HL-60/S4 treated with retinoic acid at 250 ng/mL for 4 days and 3 days (cell line): ENCODE data around the gene KCNH8.

ENCODE experiments used
- in situ Hi-C: fragments of 300-500 bp; cut with MboI; formaldehyde crosslinking; loops from 2 replicates; pipeline ENCODE4 v1.7.0; 2022; ENCODE audit warnings: low sequenced_read_pairs

KCNH8 gene

DNA sequence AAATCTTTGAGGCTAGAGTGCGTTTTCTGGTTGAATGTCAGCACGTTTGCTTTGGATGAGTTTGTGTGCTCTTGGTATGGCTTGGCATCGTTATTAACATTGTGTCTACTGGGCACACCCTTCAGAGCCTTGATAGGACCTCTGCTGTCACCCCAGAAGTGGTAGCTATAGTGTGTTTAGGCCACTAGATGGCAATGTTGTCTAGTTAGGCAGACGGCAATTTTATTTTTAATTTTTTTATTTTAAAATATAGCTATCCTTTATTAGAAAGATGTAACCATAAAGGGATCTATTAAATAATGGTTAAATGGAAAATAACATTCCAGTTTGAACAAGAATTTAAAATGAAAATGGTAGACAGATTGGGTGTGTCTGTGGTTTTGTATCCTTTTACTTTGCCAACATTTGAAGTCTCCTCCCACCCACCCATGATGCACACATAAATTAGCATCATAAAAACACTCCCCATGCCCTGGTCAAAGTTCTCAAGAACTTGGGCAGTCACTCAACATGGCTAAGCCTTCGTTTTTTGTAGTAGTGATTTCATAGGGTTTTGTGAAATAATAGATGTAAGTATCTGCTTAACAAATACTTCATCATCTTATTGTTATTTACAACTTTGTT is 200.7 kb downstream of the KCNH8 start:
- in situ Hi-C loops = no loop called here

GRCh38 chr3:19357947-19358346 is 209.6 kb downstream of the KCNH8 start:
- in situ Hi-C loops = no loop called here

DNA sequence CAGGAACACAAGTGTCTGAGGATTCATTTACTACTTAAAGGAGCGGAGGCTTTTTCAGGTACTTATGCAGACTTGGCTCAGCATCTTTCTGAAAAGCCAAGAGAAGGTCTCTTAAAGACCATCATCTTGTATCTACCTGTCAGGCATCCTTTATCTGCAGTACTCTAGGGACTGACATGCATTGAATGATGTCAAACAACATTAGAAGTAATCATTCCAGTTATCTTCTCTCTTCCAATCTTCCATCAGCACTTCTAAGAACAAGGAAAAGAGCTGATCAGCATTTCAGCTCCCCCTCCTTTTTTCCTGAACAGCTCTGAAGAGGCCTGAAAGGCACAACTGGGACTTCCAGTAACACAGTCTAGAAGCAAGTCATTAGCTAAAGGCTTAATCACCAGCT is 214.8 kb downstream of the KCNH8 start:
- in situ Hi-C loops = no loop called here

GRCh38 chr3:19364148-19364547 is 215.8 kb downstream of the KCNH8 start:
- in situ Hi-C loops = no loop called here

DNA sequence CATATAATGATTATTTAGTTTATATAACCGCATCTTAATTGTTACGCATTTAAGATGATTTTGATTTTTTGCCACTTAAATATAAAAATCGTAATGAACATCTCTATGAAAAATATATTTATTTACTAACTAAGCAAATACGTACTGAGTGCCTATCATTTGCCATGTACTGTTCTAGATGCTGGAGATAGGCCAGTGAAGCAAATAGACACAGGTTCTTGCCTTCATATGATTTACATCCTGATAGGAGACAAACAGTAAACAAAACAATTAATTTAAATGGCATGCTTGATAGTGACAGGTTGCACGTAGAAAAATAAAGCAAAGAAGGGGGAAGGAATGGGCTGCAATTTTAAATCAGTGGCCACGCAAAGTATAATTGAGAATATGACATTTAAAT is 217.2 kb downstream of the KCNH8 start:
- in situ Hi-C loops = no loop called here

- in situ Hi-C loops = no loop called here
Measured at GRCh38 chr3:19384868-19385267, 236.6 kb downstream of the KCNH8 start.

DNA sequence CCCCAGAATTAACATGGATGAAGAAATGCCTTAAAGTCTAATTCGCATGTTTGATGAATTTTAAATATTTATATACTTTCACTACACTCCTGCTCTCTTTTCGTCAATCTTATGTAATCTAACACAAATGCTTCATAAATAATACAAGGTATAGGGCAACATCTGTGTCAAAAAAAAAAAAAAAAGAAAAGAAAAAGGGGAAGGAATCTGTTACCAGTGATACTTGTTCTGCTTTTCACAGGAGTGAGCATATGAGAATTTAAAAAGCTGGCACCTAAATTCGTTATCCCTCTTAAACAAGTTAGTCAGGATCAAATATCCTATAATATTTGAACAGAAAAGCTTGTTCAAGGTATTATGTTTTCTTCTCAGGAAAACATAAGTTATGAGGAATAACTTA is 243.8 kb downstream of the KCNH8 start:
- in situ Hi-C loops = no loop called here

GRCh38 chr3:19394946-19395345 is 246.6 kb downstream of the KCNH8 start:
- in situ Hi-C loops = no loop called here

DNA sequence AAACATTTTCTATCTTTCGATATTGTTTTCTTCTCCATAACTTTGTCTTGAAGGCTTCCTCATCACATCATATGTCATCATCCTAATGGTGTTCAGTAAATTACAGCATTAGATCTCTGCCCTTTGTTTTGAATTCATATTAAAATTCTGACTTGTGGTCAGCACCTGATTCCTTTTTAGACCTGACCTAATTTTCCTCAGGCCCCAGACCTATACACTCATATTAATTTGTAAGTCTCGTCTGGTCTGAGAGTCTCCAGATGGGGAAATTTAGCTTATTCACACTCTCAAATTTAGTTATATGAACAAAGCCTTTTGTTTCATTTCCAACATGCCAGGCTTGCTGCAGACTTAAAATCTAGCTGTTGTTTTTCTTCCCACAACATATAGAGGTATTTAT is 248.4 kb downstream of the KCNH8 start:
- in situ Hi-C loops = no loop called here

GRCh38 chr3:19399356-19399755 is 251.0 kb downstream of the KCNH8 start:
- in situ Hi-C loops = no loop called here

DNA sequence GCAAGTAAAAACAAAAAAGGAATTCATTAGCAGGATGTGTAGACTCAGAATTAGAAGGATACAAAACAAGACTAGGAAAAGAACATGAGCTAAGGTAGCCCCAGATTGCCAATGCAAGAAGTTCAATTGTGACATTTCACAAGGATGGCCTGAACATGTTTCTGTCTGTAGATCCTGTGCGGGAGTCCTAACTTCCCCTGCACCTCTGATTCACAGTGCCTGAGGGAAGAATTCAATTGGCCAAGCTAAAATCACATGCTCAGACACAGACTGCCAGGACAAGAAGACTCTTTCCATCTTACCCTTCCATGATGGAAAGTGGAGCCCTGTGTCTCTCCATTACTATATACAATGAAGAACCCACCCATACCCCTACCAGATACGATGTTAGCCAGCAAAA is 251.5 kb downstream of the KCNH8 start:
- in situ Hi-C loops = no loop called here

GRCh38 chr3:19420159-19420558 is 271.8 kb downstream of the KCNH8 start:
- in situ Hi-C loops = no loop called here

DNA sequence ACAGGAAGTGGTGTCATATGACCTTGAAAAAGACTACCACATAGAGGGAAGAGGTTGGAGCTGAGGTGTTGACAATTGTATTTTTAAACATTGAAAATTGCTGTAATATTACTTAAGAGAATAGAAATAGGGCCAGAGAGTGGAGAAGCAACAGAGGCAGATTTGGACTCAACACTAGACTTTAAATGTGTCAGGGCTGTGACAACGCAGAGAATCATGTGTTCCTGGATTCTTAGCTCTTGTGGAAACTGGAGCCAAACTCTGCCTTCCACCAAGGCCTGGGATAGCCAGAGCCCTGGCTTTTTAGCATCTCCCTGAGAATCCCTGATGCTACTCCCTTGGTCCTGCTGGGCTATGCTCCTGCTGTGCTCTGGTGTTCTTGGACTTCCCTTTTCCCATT is 277.5 kb downstream of the KCNH8 start:
- in situ Hi-C loops = no loop called here

DNA sequence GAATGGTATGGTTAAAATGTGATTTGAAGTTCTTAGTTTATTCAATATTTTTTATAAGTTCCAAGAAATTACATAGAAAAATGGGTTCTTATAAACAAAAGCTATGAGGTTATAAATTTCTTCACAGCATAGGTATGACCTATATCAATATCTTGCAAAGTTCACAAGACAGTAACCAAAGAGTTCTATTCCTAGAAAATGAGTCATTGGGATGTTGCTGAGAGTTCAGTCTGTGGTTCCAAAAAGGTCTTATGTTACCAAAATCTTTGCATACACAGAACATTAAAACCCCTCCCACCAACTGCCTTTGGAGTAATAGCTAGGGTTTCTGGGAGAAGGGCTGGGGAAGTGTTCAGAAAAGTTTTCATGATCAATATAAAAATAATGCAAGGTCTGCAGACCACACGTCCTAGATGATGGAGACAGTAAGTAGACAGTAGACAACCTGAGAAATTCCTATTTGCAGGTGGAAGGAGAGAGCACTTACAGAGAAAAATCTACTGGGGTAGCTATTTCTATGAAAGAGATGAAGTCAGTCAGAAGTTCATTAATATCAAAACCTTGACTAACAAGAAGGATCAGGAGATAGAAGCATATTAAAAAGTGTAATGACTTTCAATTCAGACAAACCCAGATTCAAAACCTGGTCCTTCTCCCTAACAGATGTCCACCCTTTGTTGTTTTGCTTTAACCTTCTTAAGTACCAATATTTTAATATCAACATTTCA is 279.3 kb downstream of the KCNH8 start:
- in situ Hi-C loops = no loop called here

DNA sequence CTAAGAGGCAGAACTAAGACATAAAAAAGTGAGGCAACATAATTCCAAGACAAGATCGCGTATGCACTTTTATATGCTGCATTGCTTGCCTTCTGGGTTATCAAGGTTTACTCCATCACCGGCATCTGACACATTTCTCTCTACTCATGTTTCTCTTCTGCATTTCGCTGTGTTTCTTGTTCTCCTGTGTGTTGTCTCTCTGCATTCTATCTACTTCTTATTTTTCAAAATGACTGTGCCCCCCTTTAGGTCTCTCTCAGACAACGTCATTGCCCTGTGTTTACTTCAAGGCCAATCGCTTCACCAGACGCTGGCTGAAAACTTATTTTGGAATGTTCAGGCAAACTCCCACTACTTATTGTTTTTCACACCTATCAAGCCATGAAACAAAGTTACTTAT is 280.4 kb downstream of the KCNH8 start:
- in situ Hi-C loops = no loop called here

GRCh38 chr3:19432669-19433068 is 284.4 kb downstream of the KCNH8 start:
- in situ Hi-C loops = no loop called here

DNA sequence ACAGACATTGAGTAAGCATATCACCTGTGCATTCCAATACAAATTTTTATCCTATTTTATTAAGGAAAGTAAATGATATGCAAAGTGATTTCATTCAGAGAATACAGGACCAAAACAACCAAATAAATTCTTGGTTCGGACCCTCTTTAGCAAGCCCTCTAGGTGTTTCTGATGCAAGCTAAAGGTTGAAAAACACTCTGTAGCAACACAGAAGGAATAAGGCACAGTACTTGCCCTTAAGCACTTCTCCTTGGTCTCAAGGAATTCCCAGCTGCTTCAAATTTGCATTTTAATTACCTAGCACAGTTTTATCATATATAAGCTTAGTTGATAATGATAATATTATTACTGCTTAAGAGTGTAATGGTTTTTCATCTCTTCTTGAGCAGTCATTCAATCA is 288.4 kb downstream of the KCNH8 start:
- in situ Hi-C loops = no loop called here

DNA sequence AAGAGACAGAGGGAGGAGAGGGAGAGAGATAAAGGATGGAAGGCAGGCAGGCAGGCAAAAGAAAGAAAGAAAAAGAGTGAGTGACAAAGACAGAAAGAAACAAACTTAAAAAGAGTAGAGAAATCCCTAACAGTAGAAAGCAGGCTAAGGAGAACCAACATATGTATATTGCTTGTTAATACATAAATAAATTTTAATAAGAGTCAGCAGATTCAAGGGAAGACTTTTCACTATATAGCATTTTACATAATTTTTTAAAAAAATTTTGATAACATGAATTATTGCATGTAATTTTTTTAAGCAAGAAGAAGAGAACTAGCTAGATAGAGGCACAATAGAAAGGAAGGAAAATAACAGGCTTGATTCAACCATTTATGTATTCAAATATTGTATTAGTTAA is 291.6 kb downstream of the KCNH8 start:
- in situ Hi-C loops = no loop called here

- in situ Hi-C loops = no loop called here
Measured at GRCh38 chr3:19446138-19446537, 297.8 kb downstream of the KCNH8 start.

DNA sequence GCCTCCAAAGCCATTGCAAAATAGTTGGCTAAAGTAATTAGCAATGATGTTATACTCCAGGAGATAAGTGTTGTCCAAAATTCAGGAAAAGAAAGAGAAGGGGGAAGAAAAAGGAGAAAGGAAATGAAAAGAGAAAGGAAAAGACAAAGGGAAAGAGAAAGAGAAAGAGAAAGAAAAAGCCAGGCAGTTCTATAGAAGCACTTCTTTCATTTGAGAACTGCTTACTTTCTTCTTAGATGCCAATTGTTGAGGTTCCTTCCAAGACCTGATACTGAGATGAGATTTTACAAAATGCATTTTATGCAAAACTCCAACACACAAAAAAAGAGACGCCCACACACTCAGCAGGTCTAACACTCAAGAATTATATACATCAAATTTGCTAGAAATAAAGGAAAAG is 298.4 kb downstream of the KCNH8 start:
- in situ Hi-C loops = no loop called here

- in situ Hi-C loops = no loop called here
Measured at GRCh38 chr3:19455546-19455945, 307.2 kb downstream of the KCNH8 start.

- in situ Hi-C loops = no loop called here
Measured at GRCh38 chr3:19456738-19457137, 308.4 kb downstream of the KCNH8 start.

DNA sequence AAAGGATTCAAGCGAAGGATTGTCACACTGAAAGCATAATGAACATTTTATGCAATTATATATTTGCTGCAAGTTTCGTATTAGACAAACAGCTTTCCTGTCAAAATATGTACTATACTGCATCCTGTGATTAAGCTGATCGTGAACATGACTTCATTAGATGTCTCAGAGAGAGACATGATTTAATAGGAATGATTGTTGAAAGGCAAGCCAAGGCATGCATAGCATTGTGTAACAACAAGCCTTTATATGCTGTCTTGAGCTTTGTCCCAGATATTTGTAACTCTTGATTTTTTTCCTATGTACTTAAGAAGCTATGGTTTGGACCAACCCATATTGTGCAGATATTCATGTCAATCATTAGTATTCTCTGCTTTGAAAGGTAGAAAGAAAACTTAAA is 309.1 kb downstream of the KCNH8 start:
- in situ Hi-C loops = no loop called here
